ENCODE measurements around the gene SASH1. TPM values are rescaled to one million over a fixed set of nuclear protein-coding genes. Genes with fewer than 3 reads are reported as not detected.

The SASH1 gene
- total and polyA plus RNA-seq, 2 donors (not counting 1 experiment from before 2014, with no cell fraction given) = 38.6 to 44.6 TPM

DNA sequence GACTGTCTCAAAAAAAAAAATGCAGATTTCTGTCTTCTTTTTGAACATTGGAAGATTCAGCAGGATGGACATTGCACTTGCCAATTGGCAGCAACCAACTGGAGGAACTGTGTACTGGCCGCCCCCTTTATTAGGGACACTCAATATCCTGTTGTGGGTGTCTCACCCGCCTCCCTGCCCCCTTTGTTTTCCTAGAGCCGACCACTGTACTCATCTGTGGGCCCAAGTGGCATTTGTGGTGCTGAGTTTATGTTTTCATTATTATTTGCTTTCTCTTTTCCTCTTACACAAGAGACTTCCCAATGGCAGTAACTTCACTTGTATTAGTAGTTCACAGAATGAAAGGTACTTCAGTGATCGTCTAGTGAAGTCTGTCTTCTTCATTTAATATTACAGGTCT lies 125.3 kb downstream of the SASH1 start:
- Histone ChIP-seq H3K27me3 (ENCODE audit: control insufficient read depth, insufficient read depth, low read length) (no peaks in the 10 kb centered on the region), H3K79me2 (ENCODE audit: control insufficient read depth, insufficient read depth, low read length) (no peaks in the 10 kb centered on the region), H3K4me3 (replicated peaks in 1 of 4; ENCODE audit: control extremely low read depth in 1 of 4, insufficient read depth in 1 of 4, low read depth in 3 of 4, low read length in 4 of 4) (no peak overlapping the region), H3K36me3 (ENCODE audit: control insufficient read depth, insufficient read depth, low read length) (no peaks in the 10 kb centered on the region), H4K20me1 (ENCODE audit: control insufficient read depth, extremely low read depth, insufficient read depth, low read length) (no peaks in the 10 kb centered on the region), H3K9ac (ENCODE audit: insufficient read depth, low read length) (no peak overlapping the region), H2AFZ (ENCODE audit: low read length) (no peak overlapping the region), H3K27ac (ENCODE audit: insufficient read depth, low read length) (no peak overlapping the region), H3K4me1 (ENCODE audit: control insufficient read depth, extremely low read depth, insufficient read depth, low read length) (peaks cover 11% of the 10 kb centered on the region), H3K9me3 (ENCODE audit: control insufficient read depth, insufficient read depth, low read depth, low read length) (no peaks in the 10 kb centered on the region), H3K4me2 (ENCODE audit: extremely low read depth, insufficient read depth, low read length) (no peak overlapping the region)
- TF ChIP-seq, protein P1, sequence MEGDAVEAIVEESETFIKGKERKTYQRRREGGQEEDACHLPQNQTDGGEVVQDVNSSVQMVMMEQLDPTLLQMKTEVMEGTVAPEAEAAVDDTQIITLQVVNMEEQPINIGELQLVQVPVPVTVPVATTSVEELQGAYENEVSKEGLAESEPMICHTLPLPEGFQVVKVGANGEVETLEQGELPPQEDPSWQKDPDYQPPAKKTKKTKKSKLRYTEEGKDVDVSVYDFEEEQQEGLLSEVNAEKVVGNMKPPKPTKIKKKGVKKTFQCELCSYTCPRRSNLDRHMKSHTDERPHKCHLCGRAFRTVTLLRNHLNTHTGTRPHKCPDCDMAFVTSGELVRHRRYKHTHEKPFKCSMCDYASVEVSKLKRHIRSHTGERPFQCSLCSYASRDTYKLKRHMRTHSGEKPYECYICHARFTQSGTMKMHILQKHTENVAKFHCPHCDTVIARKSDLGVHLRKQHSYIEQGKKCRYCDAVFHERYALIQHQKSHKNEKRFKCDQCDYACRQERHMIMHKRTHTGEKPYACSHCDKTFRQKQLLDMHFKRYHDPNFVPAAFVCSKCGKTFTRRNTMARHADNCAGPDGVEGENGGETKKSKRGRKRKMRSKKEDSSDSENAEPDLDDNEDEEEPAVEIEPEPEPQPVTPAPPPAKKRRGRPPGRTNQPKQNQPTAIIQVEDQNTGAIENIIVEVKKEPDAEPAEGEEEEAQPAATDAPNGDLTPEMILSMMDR (conservative IDR thresholded peaks at IDR 0.05 in 1 of 2, IDR thresholded peaks at IDR 0.05 in 1 of 2; ENCODE audit: low read depth in 1 of 2, low read length in 2 of 2) = no peak
- TF ChIP-seq EZH2 (IDR thresholded peaks at IDR 0.05; ENCODE audit: low read length, missing control alignments) = no peak
- no peak for DNase-seq (ENCODE audit: low read depth in 2 of 2)

DNA sequence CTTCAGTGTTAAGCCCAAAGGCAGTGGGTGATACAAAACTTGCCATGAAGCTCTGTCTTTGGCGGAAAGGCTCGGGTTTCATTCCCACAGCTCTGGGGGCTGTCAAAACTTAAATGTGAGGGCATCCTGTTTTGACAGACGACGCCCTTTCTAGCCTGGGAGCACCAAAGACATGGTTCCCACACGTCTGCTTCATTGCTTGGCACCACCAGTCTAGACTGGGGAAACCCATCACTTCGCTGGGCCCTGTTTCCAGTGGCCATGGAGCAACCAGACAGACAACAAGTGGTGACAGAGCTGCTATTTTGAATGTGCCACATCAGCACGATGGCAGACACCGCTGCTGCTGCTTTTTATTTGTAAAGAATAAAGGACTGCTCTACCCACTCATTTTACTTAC lies 127.5 kb downstream of the SASH1 start:
- Histone ChIP-seq H3K36me3 (ENCODE audit: control insufficient read depth, insufficient read depth, low read length) (no peaks in the 10 kb centered on the region), H4K20me1 (ENCODE audit: control insufficient read depth, extremely low read depth, insufficient read depth, low read length) (no peaks in the 10 kb centered on the region), H3K9ac (ENCODE audit: insufficient read depth, low read length) (no peak overlapping the region), H3K4me3 (replicated peaks in 1 of 4; ENCODE audit: control extremely low read depth in 1 of 4, insufficient read depth in 1 of 4, low read depth in 3 of 4, low read length in 4 of 4) (no peak overlapping the region), H3K4me1 (ENCODE audit: control insufficient read depth, extremely low read depth, insufficient read depth, low read length) (peaks cover 10% of the 10 kb centered on the region), H3K79me2 (ENCODE audit: control insufficient read depth, insufficient read depth, low read length) (no peaks in the 10 kb centered on the region), H3K4me2 (ENCODE audit: extremely low read depth, insufficient read depth, low read length) (no peak overlapping the region), H2AFZ (ENCODE audit: low read length) (no peak overlapping the region), H3K27ac (ENCODE audit: insufficient read depth, low read length) (no peak overlapping the region), H3K27me3 (ENCODE audit: control insufficient read depth, insufficient read depth, low read length) (no peaks in the 10 kb centered on the region), H3K9me3 (ENCODE audit: control insufficient read depth, insufficient read depth, low read depth, low read length) (no peaks in the 10 kb centered on the region)
- no peak for DNase-seq (ENCODE audit: low read depth in 2 of 2)
- TF ChIP-seq, protein P1 (conservative IDR thresholded peaks at IDR 0.05 in 1 of 2, IDR thresholded peaks at IDR 0.05 in 1 of 2; ENCODE audit: low read depth in 1 of 2, low read length in 2 of 2) = no peak
- no peak for TF ChIP-seq EZH2 (IDR thresholded peaks at IDR 0.05; ENCODE audit: low read length, missing control alignments)

DNA sequence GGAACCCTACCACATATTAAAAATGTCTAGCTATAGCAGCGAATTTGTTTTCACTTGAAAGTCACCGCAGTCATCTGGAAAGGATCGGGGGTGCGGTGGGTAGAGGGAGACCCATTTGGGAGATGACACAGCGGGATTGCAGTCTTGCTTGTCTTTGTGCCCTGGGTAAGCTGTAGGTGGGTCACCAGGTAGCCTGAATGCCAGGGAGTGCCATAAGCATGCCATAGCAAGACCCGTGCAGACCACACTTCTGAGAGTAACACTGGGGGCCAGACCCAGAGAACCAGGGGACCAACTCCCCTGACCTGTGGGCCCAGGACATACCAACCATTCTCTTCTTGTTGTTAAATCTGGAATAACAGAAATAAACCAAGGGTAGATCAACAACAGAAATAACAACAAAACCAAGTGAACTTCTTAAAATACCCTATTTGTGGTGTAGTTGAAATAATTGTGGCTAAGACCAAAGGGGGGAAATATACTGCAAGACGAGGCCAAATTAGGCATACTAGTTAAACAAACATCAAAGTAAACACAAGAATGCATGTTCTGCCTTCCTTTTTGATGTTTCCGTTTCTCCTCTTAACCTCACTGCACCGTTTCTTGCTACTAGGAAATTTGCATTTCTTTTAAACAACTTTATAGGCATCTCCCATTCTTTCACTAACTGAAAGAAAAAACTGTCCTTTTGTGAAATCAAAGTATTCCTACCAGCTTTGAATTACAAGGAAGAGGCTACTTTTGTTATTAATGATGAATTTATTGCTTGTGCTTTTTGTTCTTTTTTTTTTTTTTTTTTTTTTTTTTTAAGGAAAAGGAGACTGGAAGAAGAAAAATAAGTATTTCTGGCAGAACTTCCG lies 128.2 kb downstream of the SASH1 start:
- Histone ChIP-seq H3K36me3 (ENCODE audit: control insufficient read depth, insufficient read depth, low read length) (peaks cover 3% of the 10 kb centered on the region), H3K27me3 (ENCODE audit: control insufficient read depth, insufficient read depth, low read length) (no peaks in the 10 kb centered on the region), H4K20me1 (ENCODE audit: control insufficient read depth, extremely low read depth, insufficient read depth, low read length) (no peaks in the 10 kb centered on the region), H2AFZ (ENCODE audit: low read length) (no peak overlapping the region), H3K4me2 (ENCODE audit: extremely low read depth, insufficient read depth, low read length) (no peak overlapping the region), H3K4me1 (ENCODE audit: control insufficient read depth, extremely low read depth, insufficient read depth, low read length) (peaks cover 10% of the 10 kb centered on the region), H3K27ac (ENCODE audit: insufficient read depth, low read length) (peak overlapping the region; percentile 54), H3K9ac (ENCODE audit: insufficient read depth, low read length) (no peak overlapping the region), H3K4me3 (replicated peaks in 1 of 4; ENCODE audit: control extremely low read depth in 1 of 4, insufficient read depth in 1 of 4, low read depth in 3 of 4, low read length in 4 of 4) (no peak overlapping the region), H3K79me2 (ENCODE audit: control insufficient read depth, insufficient read depth, low read length) (no peaks in the 10 kb centered on the region), H3K9me3 (ENCODE audit: control insufficient read depth, insufficient read depth, low read depth, low read length) (no peaks in the 10 kb centered on the region)
- TF ChIP-seq, protein P1 (conservative IDR thresholded peaks at IDR 0.05 in 1 of 2, IDR thresholded peaks at IDR 0.05 in 1 of 2; ENCODE audit: low read depth in 1 of 2, low read length in 2 of 2) = no peak
- TF ChIP-seq EZH2 (IDR thresholded peaks at IDR 0.05; ENCODE audit: low read length, missing control alignments) = no peak
- DNase-seq (ENCODE audit: low read depth in 2 of 2) = peak in 1 of 2 donors; percentile 13
